ACC112 (cell line): ENCODE measurements around the gene PPP4C.
"Not testable (repeated sequence)": the region's sequence is repeated elsewhere in the genome, so short reads cannot be mapped to it uniquely, and the experiment has no call there.

Experiments used
- H2AFZ ChIP-seq: fragments of 200-600 bp; sonication (generic); one replicate; pipeline ENCODE4 v1.6.0; 2017; ENCODE audit warnings: antibody characterized with exemption, low read length; ENCODE audit not compliant: unreplicated experiment
- H3K27ac ChIP-seq: fragments of 200-600 bp; sonication (generic); 2 replicates; pipeline ENCODE4 v1.5.1; 2014; ENCODE audit warnings: low read depth, mild to moderate bottlenecking, antibody characterized with exemption, low read length, moderate library complexity
- H3K27me3 ChIP-seq: fragments of 200-600 bp; sonication (generic); 2 replicates; pipeline ENCODE4 v1.6.1; 2014; ENCODE audit warnings: mild to moderate bottlenecking, antibody characterized with exemption, low read length, moderate library complexity, mixed read lengths; ENCODE audit not compliant: insufficient read depth
- H3K36me3 ChIP-seq: fragments of 200-600 bp; sonication (generic); 2 replicates; pipeline ENCODE4 v1.6.1; 2016; ENCODE audit warnings: mild to moderate bottlenecking, antibody characterized with exemption, low read length, moderate library complexity, mixed read lengths; ENCODE audit not compliant: insufficient read depth
- H3K4me1 ChIP-seq: fragments of 200-600 bp; sonication (generic); one replicate; pipeline ENCODE4 v1.6.1; 2016; ENCODE audit warnings: low read length, mixed read lengths; ENCODE audit not compliant: insufficient read depth, unreplicated experiment, control insufficient read depth
- H3K4me3 ChIP-seq: fragments of 200-600 bp; sonication (generic); 2 replicates; pipeline ENCODE4 v1.5.1; 2014; ENCODE audit warnings: mild to moderate bottlenecking, low read depth, low read length
- H3K79me2 ChIP-seq: fragments of 200-600 bp; sonication (generic); one replicate; pipeline ENCODE4 v1.6.0; 2016; ENCODE audit warnings: low read length; ENCODE audit not compliant: control insufficient read depth, unreplicated experiment, insufficient read depth

The PPP4C gene

DNA sequence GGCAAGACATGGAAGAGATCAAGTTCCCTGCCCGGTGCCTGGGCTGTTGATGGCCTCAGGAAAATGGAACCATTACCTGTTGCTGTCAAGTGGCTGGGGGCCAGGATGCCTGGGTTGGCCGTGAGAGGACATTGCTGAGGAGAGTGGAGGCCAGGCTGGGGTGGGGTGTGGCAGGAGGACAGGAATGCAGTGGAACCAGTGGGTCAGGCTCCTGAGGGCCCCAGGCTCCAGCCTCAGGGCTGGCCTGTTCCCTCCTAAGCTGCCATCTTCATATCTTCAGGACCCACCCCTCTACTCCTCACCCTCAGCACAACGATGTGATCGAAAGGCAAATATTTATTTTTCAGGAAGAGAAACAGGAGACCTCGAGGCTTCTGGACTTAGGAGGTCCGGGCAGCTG is 28.7 kb downstream of the PPP4C start:
- Histone ChIP-seq H3K27ac (no peak overlapping the region), H2AFZ (no peak overlapping the region), H3K4me1 (no peaks in the 10 kb centered on the region), H3K79me2 (no peaks in the 10 kb centered on the region), H3K36me3 (peaks cover 18% of the 10 kb centered on the region; the same call in 1 of the 2 replicates), H3K4me3 (no peak overlapping the region), H3K27me3 (no peaks in the 10 kb centered on the region)

- Histone ChIP-seq H3K27ac (no peak overlapping the region), H2AFZ (no peak overlapping the region), H3K79me2 (no peaks in the 10 kb centered on the region), H3K27me3 (no peaks in the 10 kb centered on the region), H3K36me3 (peaks cover 25% of the 10 kb centered on the region; the same call in 1 of the 2 replicates), H3K4me1 (peaks cover 4% of the 10 kb centered on the region), H3K4me3 (no peak overlapping the region)
These were observed 32.5 kb downstream of the PPP4C start for GRCh38 chr16:30108059-30108850.

GRCh38 chr16:30110661-30111060 is 34.9 kb downstream of the PPP4C start:
- Histone ChIP-seq H3K4me1 (peaks cover 16% of the 10 kb centered on the region), H3K36me3 (peaks cover 15% of the 10 kb centered on the region; the same call in 1 of the 2 replicates), H2AFZ (no peak overlapping the region), H3K27ac (no peak overlapping the region), H3K27me3 (no peaks in the 10 kb centered on the region), H3K79me2 (no peaks in the 10 kb centered on the region), H3K4me3 (no peak overlapping the region)

DNA sequence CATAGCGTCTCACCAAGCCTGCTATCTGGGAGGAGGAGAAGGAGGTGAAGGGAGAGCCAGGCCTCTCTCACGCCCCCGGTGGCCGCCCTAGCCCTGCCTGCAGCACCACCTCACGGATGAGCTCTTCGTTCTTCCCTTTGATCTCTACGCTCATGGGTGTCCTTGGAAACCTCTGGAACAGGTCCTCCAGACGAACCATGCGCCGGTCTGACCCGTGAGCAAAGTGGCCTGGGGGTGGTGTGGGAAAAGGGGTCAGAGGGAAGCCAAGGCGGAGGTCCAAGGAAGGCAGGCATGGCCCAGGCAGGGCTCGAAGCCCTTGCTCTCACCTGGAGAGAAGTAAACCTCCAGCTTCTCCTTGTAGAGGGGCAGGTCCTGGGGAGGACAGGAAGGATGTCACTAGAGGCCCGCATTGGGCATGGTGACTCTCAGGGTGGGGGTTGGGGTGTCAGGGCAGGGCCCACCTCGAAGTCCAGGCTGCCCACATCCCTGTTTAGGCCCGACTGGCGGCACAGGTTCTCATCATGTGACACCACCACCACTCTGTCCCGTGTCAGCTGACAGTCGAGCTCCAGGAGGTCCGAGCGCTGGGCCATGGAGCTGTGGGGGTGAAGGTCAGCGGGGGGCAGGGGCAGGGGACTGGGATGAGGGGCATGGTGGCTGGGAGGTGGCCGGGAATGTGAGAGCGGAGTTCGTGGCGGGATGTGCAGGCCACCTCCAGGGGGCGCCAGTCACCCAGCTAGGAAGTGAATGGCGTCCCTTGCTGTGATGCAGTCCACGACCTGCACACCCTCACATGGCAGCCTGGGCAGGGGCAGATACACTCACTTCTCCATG is 36.6 kb downstream of the PPP4C start:
- H3K36me3 ChIP-seq = peaks cover 19% of the 10 kb centered on the region; the same call in 1 of the 2 replicates
- peaks cover 16% of the 10 kb centered on the region for H3K4me1 ChIP-seq
- H3K27ac ChIP-seq = no peak overlapping the region
- no peak overlapping the region for H2AFZ ChIP-seq
- H3K27me3 ChIP-seq = no peaks in the 10 kb centered on the region
- no peaks in the 10 kb centered on the region for H3K79me2 ChIP-seq
- H3K4me3 ChIP-seq = no peak overlapping the region

GRCh38 chr16:30113031-30113710 is 37.4 kb downstream of the PPP4C start, which contains the start of gene GDPD3:
Gene GDPD3, minus strand, starts transcription at chr16:30113537. Its CDS starts 59 bp downstream, at chr16:30113478.
- peaks cover 16% of the 10 kb centered on the region; the same call in 1 of the 2 replicates for H3K36me3 ChIP-seq
- peak within 1 kb of the TSS; percentile 52 for H3K27ac ChIP-seq
- peaks cover 16% of the 10 kb centered on the region for H3K4me1 ChIP-seq
- H3K79me2 ChIP-seq = no peaks in the 10 kb centered on the region
- H3K4me3 ChIP-seq = no peak within 1 kb of the TSS
- H2AFZ ChIP-seq = no peak within 1 kb of the TSS
- H3K27me3 ChIP-seq = no peaks in the 10 kb centered on the region

DNA sequence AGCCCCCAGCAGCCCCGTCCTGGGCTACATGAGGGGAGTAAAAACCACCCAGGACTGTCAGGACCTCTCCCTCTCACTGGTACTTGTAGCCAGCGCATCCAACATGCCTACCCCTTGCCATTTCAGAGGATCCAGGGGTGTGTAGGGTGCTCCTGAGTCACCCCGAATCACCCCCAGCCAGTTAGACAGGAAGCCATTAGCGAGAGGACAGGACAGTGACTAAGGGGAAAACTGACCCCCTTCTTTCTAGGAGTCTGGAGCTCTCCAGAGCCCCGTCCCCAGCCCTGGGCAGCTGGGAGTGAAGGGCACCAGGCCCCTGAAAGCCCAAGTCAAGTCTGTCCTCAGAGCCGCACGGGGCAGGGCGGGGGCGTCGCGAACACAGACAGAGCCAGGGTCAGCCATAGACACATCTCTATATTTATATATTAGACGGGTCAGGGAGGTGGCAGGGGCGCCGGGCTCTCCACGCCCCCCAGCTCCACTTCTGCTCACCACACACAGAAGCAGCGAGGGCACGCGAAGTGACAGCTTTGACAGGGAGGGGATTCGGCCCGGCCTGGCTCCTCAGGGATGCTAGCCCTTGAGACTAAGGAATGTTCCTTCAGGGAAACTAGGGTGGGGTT is 38.0 kb downstream of the PPP4C start:
- Histone ChIP-seq H3K4me3 (no peak overlapping the region), H3K27me3 (no peaks in the 10 kb centered on the region), H3K36me3 (peaks cover 14% of the 10 kb centered on the region; the same call in 1 of the 2 replicates), H3K27ac (peak overlapping the region; percentile 52), H3K79me2 (no peaks in the 10 kb centered on the region), H2AFZ (no peak overlapping the region), H3K4me1 (peaks cover 16% of the 10 kb centered on the region)

- Histone ChIP-seq H3K27me3 (no peaks in the 10 kb centered on the region), H2AFZ (no peak overlapping the region), H3K27ac (peak overlapping the region; percentile 52; the same call in 1 of the 2 replicates), H3K4me1 (peaks cover 16% of the 10 kb centered on the region), H3K4me3 (no peak overlapping the region), H3K79me2 (no peaks in the 10 kb centered on the region), H3K36me3 (peaks cover 14% of the 10 kb centered on the region; the same call in 1 of the 2 replicates)
These were observed 38.6 kb downstream of the PPP4C start for GRCh38 chr16:30114411-30114810.

GRCh38 chr16:30114833-30115232 is 39.0 kb downstream of the PPP4C start:
- H3K79me2 ChIP-seq, H3K27ac ChIP-seq, H3K27me3 ChIP-seq, H2AFZ ChIP-seq, H3K4me3 ChIP-seq: not testable (repeated sequence)
- peaks cover 17% of the 10 kb centered on the region; the same call in 1 of the 2 replicates for H3K36me3 ChIP-seq
- peaks cover 16% of the 10 kb centered on the region for H3K4me1 ChIP-seq

GRCh38 chr16:30115238-30115637 is 39.4 kb downstream of the PPP4C start:
- no peaks in the 10 kb centered on the region for H3K79me2 ChIP-seq
- H3K27ac ChIP-seq = no peak overlapping the region
- H3K36me3 ChIP-seq = peaks cover 17% of the 10 kb centered on the region; the same call in 1 of the 2 replicates
- no peaks in the 10 kb centered on the region for H3K27me3 ChIP-seq
- H2AFZ ChIP-seq = no peak overlapping the region
- H3K4me1 ChIP-seq = peaks cover 16% of the 10 kb centered on the region
- no peak overlapping the region for H3K4me3 ChIP-seq
